ENCODE results near the gene ERCC4. TPM values are rescaled to one million over a fixed set of nuclear protein-coding genes. Genes with fewer than 3 reads are reported as not detected.

Gene ERCC4
- polyA plus RNA-seq, 1 donor (not counting 4 experiments of a cell fraction or from before 2014, with no cell fraction given), result 5.9 TPM

DNA sequence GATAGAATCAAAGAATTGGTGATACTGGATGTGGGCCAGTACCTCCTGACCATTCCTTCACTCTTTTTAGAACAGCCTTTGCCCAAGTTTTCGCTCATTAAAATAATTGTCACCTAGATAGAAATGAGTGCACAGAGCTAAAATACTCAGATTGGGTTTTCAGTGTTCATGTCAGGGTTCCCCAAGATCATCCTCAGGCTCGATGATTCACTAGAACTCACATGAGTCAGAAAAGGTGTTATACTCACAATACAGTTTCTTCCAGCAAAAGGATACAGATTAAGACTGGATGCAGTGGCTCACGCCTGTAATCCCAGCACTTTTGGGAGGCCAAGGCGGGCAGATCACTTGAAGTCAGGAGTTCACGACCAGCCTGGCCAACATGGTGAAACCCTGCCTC lies 19.9 kb downstream of the ERCC4 start:
- H2AFZ ChIP-seq (ENCODE audit: control insufficient read depth, low read length), result no peak overlapping the region
- no peaks in the 10 kb centered on the region for H3K9me3 ChIP-seq (ENCODE audit: control insufficient read depth, low read depth, low read length)
- TF ChIP-seq, protein P1, sequence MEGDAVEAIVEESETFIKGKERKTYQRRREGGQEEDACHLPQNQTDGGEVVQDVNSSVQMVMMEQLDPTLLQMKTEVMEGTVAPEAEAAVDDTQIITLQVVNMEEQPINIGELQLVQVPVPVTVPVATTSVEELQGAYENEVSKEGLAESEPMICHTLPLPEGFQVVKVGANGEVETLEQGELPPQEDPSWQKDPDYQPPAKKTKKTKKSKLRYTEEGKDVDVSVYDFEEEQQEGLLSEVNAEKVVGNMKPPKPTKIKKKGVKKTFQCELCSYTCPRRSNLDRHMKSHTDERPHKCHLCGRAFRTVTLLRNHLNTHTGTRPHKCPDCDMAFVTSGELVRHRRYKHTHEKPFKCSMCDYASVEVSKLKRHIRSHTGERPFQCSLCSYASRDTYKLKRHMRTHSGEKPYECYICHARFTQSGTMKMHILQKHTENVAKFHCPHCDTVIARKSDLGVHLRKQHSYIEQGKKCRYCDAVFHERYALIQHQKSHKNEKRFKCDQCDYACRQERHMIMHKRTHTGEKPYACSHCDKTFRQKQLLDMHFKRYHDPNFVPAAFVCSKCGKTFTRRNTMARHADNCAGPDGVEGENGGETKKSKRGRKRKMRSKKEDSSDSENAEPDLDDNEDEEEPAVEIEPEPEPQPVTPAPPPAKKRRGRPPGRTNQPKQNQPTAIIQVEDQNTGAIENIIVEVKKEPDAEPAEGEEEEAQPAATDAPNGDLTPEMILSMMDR (optimal IDR thresholded peaks at IDR 0.05 in 1 of 3, IDR thresholded peaks at IDR 0.05 in 1 of 3, conservative IDR thresholded peaks at IDR 0.05 in 1 of 3; ENCODE audit: extremely low read depth in 1 of 3, insufficient read depth in 2 of 3, low read length in 3 of 3), result no peak
- no peak for TF ChIP-seq EZH2 (IDR thresholded peaks at IDR 0.05; ENCODE audit: low read length)
- DNase-seq (ENCODE audit: low read depth, low spot score) (no peak), FAIRE-seq (peak; percentile 26)
- H3K9me1 ChIP-seq (ENCODE audit: control insufficient read depth, extremely low read depth, insufficient read depth, low read length), result no peaks in the 10 kb centered on the region
- no peak overlapping the region for H3K27ac ChIP-seq (ENCODE audit: control insufficient read depth, insufficient read depth, low read length)
- H4K20me1 ChIP-seq (ENCODE audit: control insufficient read depth, extremely low read depth, insufficient read depth, low read length), result no peaks in the 10 kb centered on the region
- no peaks in the 10 kb centered on the region for H3K79me2 ChIP-seq (ENCODE audit: control insufficient read depth, insufficient read depth, low read length)
- H3K4me2 ChIP-seq (ENCODE audit: control insufficient read depth, extremely low read depth, insufficient read depth, low read depth, low read length), result no peak overlapping the region
- no peaks in the 10 kb centered on the region for H3K27me3 ChIP-seq (ENCODE audit: control insufficient read depth, extremely low read depth, insufficient read depth, low read length)
- H3K4me3 ChIP-seq (ENCODE audit: control insufficient read depth in 2 of 3, extremely low read depth in 1 of 3, insufficient read depth in 2 of 3, low read depth in 1 of 3, low read length in 3 of 3), result no peak overlapping the region
- dilution Hi-C loops (cut with MboI; ENCODE audit: extremely low pct_ligation_motif_present, low sequenced_read_pairs), result no loop called here
- H3K36me3 ChIP-seq (ENCODE audit: control insufficient read depth in 2 of 2, extremely low read depth in 1 of 2, insufficient read depth in 2 of 2, low read length in 2 of 2), result peaks cover 8 to 15% of the 10 kb centered on the region in 2 experiments
- no peak overlapping the region for H3K9ac ChIP-seq (ENCODE audit: control insufficient read depth, extremely low read depth, insufficient read depth, low read length)
- peaks cover 6% of the 10 kb centered on the region for H3K4me1 ChIP-seq (ENCODE audit: control insufficient read depth, extremely low read depth, insufficient read depth, low read length)

DNA sequence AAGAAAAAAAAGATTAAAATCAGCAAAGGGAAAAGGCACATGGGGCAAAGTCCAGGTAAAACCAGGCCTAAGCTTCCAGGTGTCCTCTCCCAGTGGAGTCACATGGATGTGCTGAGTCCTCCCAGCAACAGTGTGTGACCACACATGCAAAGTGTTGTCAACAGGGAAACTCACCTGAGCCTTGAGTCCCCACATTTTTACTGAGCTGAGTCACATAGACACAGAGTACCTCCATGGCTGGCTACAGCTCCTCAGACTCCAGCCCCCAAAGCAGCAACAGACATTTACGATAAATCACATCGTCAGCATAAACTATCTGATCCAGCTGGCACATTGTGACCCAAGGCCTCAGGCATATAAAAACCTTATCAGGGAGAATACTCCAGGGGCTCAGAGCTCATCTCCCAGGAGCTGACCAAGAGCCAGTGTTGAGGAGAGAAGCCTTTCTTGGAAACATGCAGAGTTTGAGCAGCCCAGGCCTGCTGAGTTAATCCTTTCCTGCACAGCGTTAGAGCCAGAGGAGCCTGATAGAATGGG lies 20.5 kb downstream of the ERCC4 start:
- no peak overlapping the region for H2AFZ ChIP-seq (ENCODE audit: control insufficient read depth, low read length)
- no peak overlapping the region for H3K4me2 ChIP-seq (ENCODE audit: control insufficient read depth, extremely low read depth, insufficient read depth, low read depth, low read length)
- no peaks in the 10 kb centered on the region for H3K9me3 ChIP-seq (ENCODE audit: control insufficient read depth, low read depth, low read length)
- no peaks in the 10 kb centered on the region for H3K9me1 ChIP-seq (ENCODE audit: control insufficient read depth, extremely low read depth, insufficient read depth, low read length)
- H3K27ac ChIP-seq (ENCODE audit: control insufficient read depth, insufficient read depth, low read length), result no peak overlapping the region
- no peaks in the 10 kb centered on the region for H4K20me1 ChIP-seq (ENCODE audit: control insufficient read depth, extremely low read depth, insufficient read depth, low read length)
- H3K36me3 ChIP-seq (ENCODE audit: control insufficient read depth in 2 of 2, extremely low read depth in 1 of 2, insufficient read depth in 2 of 2, low read length in 2 of 2), result peaks cover 9 to 11% of the 10 kb centered on the region in 2 experiments
- H3K4me3 ChIP-seq (ENCODE audit: control insufficient read depth in 2 of 3, extremely low read depth in 1 of 3, insufficient read depth in 2 of 3, low read depth in 1 of 3, low read length in 3 of 3), result no peak overlapping the region
- H3K79me2 ChIP-seq (ENCODE audit: control insufficient read depth, insufficient read depth, low read length), result no peaks in the 10 kb centered on the region
- no peaks in the 10 kb centered on the region for H3K27me3 ChIP-seq (ENCODE audit: control insufficient read depth, extremely low read depth, insufficient read depth, low read length)
- no peak overlapping the region for H3K9ac ChIP-seq (ENCODE audit: control insufficient read depth, extremely low read depth, insufficient read depth, low read length)
- dilution Hi-C loops (cut with MboI; ENCODE audit: extremely low pct_ligation_motif_present, low sequenced_read_pairs), result no loop called here
- no peak for FAIRE-seq
- TF ChIP-seq, protein P1 (optimal IDR thresholded peaks at IDR 0.05 in 1 of 3, IDR thresholded peaks at IDR 0.05 in 1 of 3, conservative IDR thresholded peaks at IDR 0.05 in 1 of 3; ENCODE audit: extremely low read depth in 1 of 3, insufficient read depth in 2 of 3, low read length in 3 of 3), result no peak
- no peak for TF ChIP-seq EZH2 (IDR thresholded peaks at IDR 0.05; ENCODE audit: low read length)
- DNase-seq (ENCODE audit: low read depth, low spot score), result no peak
- H3K4me1 ChIP-seq (ENCODE audit: control insufficient read depth, extremely low read depth, insufficient read depth, low read length), result peaks cover 6% of the 10 kb centered on the region
